ENCODE data around the gene GOLGA8K.
"Not testable (repeated sequence)": the region's sequence is repeated elsewhere in the genome, so short reads cannot be mapped to it uniquely, and the experiment has no call there.

The GOLGA8K gene

GRCh38 chr15:32352748-32353147 lies 50.3 kb downstream of the GOLGA8K start:
- not testable (repeated sequence) for DNase-seq (ENCODE audit: low spot score)

GRCh38 chr15:32350563-32351220 lies 52.4 kb downstream of the GOLGA8K start:
- not testable (repeated sequence) for DNase-seq (ENCODE audit: low spot score)

- not testable (repeated sequence) for DNase-seq (ENCODE audit: low spot score)
Measured at GRCh38 chr15:32347037-32347436, 56.1 kb downstream of the GOLGA8K start.

GRCh38 chr15:32345978-32346547 lies 57.0 kb downstream of the GOLGA8K start:
- DNase-seq (ENCODE audit: low spot score), result not testable (repeated sequence)

GRCh38 chr15:32343921-32344320 lies 59.2 kb downstream of the GOLGA8K start:
- not testable (repeated sequence) for DNase-seq (ENCODE audit: low spot score)

Data from RKO (cell line).